ENCODE measurements around the gene ZNF346.

GRCh38 chr5:177065491-177065890 is 43.0 kb downstream of the ZNF346 start:
- TF ChIP-seq CTCF (IDR thresholded peaks at IDR 0.05) (no peak), POLR2A (IDR thresholded peaks at IDR 0.05) (no peak)

Measured in suprapubic skin (tissue), 3 donors.